OCI-M1 (cell line): ENCODE results near the gene SIRPA.

Experiments
- DNase-seq: peaks from one replicate; lab custom pipeline; 2025; lab: John Stamatoyannopoulos, UW

SIRPA gene

DNA sequence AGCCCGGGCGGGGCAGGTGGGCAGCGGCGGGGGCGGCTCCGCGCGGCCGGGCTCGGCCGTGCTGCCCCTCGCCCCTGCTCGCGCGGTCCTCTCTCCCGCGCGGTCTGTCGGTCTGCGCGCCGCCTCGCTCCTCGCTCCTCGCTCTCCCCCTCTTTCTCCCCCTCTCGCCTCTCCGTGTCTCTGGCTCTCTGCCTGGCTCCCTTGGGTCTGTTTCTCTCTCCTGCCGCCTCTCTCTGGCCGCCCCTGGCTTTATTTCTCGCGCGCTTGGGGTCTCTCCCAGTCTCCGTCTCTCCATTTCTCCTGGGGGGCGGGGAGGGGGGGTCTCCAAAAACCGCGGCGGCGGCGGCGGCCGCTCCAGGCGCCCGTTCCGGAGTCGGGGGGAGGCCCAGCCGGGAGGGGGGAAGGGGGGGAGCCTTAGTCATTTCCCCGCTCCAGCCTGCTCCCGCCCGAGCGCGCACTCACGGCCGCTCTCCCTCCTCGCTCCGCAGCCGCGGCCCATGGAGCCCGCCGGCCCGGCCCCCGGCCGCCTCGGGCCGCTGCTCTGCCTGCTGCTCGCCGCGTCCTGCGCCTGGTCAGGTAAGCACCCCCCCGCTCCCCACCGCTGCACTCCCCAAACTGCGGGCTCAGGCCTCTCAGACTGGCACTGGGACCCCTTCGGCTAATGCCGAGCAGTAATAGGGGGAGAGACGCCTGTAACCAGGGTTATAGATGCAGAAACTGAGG is at the start of gene SIRPA:
Gene SIRPA (plus strand): TSS at position 457 of the 723 bp plus-strand sequence. CDS start 41 bp downstream, at position 498.
- peak; percentile 72 for DNase-seq

DNA sequence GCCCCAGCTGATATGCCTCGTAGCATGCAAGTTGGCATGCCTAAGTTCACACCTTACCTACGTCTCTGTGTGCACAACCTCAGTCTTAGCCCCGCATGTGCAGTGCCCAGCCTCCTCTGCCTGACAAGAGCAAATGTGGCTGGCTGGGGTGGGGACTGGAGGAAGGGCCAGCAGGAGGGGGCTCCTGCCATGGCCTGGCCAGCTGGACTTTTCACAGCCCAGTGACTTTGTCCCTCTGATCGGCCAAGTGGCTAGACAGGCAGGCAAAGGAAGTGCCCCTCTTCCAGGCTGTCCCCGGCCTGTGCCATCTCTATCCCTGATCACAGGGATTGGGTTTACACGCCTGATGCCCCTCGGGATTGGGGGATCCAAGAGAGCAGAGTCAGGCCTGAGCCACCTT is 49.5 kb upstream of the SIRPA start:
- no peak for DNase-seq

DNA sequence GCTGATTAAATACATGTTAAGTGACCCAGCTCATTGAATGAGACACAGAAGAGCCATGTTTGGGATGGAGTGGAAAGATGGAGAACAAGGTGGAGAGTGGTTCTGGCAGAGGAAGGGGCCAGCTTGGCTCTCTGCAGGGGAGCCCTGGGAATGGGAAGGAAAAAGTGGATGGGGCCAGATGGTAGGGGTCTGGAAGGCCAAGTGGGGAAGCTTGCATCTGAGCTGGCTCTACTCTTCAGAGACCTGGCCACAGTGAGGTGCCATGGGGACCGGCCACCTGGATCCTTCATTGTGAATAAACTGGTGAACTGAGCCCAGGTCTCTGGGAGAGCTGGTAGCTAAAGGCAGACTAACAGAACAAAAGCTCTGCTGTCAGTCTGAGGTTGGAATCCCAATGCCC is 48.9 kb upstream of the SIRPA start:
- no peak for DNase-seq

DNA sequence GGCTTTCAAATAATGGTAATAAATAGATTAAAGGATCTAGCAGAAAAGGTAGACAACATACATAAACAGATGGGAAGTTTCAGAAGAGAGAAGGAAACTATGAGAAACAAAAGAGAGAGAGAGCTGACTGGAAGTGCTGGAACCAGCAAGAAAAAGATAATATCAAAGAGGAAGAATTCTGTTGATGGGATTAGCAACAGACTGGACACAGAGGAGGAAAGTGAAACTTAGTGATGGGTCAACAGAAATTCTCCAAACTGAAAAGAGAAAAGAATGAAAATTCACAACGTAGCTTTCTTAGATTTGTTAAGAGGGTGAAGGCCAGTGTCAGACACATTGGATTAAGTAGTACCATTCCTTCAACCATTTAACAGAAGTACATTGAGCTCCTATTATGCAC is 48.3 kb upstream of the SIRPA start:
- no peak for DNase-seq

DNA sequence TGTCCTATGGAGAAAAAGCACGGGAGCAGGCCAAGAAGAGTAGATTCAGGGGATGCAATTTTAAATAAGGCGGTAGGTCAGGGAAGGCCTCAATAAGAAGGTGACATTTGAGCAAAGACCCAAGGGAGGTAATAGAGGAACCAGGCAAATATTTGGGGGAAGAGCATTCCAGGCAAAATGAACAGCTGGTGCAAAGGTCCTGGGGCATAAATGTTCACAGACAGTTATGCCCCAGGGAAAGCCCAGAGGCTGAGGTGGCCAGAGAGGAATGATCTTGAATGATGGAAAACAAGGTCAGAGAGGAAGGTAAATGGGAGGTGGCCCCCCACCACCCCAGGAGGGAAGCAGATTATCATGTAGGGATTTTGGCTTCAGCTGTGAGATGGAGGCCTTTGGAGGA is 47.4 kb upstream of the SIRPA start:
- DNase-seq, result no peak

DNA sequence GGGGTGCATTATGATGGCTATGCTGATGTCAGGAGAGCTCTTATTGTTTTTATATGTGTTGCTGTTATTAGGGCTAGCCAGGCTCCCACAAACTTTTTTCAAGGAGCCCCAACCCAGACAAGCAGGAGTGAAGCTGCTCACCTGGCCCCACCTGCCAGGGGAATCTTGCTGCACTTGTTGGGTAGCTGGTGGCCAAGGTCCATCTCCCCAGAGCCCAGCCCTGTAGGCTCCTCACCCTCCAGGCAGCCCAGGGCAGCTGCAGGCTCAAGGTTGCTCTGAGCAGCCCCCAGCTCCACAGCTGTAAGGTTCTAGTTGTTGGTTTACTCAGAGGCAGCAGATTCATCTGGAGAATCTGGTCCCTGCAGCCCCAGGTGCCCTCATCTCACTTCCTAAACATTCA is 46.8 kb upstream of the SIRPA start:
- DNase-seq, result no peak

DNA sequence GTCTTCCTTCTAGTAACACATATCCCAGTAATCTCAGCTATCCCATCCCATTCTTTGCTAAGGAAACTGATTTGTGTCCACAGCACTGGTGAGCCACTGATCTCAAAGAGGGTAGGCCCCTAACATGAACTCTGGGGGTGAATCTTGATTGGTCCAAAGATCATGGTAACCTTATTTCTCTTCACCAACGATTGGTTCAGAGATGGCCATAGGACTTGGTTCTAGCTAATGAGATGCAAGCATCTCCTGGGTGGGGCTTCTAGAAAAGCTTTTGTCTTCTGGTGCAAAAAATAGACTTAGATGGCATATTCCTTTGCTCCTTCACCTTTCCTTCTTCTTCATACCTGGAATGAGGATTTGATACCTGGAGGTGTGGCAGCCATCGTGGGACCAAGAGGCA is 43.8 kb upstream of the SIRPA start:
- DNase-seq, result no peak

DNA sequence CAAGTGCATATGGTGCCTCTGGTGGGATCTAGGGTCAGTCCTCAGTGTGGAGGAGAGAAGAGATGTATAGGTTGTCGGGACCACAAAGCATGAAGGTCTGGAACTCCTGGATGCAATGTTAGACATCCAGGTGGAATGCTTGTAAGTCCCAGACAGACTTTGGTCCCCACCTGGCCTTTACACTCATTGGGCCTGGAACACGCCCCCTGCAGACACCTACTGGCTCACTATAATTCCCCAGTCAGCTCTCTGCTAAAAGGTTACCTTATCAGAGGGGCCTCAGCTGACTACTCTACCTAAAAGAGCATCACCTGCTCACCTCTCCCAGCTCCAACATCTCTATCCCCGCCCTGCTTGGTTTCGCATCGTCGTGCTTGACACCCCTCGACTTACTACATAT is 41.7 kb upstream of the SIRPA start:
- DNase-seq, result no peak

DNA sequence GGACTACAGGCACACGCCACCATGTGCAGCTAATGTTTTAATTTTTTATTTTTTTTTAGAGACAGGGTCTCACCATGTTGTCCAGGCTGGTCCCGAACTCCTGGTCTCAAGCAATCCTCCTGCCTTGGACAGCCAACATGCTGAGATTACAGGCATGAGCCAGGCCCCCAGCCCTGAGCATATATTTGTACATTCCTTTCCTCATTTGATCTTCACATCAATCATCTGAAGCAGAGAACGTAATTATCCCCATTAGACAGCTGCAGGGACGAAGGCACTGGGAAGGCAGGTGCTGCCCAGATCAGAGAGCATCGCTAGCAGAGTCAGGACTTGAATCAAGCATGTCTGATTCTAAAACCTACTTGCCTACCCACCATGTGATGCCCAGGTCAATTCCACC is 41.0 kb upstream of the SIRPA start:
- DNase-seq, result no peak

DNA sequence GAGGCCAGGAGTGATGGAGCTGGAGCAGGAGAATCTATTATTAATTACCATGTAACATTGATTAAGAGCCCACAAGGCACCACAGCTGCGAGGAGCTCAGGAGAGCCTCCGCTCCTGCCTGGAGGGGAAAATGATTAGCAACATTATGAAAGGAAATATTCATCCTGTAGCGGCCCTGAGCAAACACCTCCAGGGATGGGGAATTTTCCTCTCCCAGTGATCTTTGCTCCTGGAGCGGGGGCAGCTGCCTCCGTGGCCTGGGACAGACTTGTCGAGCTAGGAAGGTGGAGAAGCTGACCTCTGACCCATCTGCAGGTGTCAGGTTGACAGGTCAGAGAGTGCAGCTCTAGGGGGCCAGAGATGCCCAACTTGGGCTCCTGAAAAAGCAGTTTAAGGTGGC is 40.1 kb upstream of the SIRPA start:
- DNase-seq, result no peak

DNA sequence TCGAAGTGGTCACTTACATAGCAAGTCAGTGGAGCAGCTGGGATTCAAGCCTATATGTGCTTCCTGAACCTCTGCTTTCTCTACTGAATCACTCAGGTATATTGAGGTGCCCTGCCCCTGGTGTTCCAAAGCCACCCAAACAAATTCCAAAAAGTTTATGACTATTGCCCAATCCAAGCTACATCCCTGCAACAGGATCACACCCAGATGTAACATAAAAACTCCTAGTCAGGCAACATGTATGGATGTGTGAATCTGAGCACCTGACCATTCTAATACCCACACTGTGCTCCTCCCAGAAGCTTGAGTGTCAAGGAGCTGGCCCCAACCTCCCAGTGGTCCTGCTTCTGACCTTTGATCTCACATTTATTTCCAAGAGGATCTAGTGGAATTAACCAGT is 39.5 kb upstream of the SIRPA start:
- no peak for DNase-seq

DNA sequence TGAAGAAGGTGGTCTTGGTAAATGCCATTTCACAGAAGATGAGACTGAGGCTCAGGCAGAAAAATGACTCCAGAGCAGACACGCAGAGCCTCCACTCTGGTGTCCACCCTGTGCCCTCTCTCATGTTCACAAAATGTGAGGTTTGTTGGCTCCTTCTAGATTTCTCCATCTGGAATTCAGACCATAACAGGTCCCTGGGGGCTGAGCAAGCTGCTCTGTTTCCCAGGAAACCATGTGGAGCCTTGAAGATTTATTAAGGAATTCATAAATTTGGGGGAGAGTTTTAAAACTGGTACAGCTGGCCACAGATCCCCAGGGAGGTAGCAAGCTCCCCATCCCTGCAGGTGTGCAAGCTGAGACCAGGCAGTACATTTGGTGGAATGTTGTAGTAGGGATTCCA is 38.8 kb upstream of the SIRPA start:
- DNase-seq, result no peak

DNA sequence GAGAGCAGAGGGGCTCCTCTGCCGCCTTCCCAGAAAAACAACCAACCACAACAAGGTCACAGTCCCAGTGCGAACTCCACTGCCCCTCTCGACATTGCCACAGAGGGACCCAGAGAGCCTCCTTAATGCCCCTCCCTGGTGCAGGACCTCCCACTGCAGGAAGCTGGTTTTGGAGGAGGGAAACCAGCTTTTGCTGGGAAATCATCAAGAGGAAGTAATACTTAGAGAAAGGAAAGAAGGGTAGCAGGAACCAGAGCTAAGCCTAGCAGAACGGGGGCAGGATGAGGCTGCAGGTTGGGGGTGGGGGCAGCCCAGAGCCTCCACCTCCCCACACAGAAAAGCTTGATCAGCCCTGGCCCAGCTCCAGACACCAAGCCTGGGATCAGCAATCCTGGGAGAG is 37.7 kb upstream of the SIRPA start:
- DNase-seq, result no peak

DNA sequence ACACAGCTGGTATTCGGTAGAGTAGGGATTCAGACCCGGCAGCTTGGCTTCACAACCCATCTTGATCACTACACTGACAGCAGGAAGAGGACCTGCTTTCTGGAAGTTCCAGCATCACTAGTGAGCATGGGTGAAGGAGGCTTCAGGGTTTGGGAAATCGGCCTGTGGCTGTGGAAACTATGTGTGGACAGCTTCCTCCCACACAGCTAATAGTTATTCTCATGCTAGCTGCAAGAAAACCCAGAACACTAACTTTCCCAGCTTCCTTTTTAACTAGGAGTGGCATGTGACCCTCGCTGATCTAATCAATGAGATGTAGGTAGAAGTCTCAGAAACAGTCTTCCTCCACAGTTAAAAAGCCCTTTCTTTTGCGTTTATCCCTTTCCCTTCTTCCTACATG is 36.3 kb upstream of the SIRPA start:
- peak; percentile 23 for DNase-seq

DNA sequence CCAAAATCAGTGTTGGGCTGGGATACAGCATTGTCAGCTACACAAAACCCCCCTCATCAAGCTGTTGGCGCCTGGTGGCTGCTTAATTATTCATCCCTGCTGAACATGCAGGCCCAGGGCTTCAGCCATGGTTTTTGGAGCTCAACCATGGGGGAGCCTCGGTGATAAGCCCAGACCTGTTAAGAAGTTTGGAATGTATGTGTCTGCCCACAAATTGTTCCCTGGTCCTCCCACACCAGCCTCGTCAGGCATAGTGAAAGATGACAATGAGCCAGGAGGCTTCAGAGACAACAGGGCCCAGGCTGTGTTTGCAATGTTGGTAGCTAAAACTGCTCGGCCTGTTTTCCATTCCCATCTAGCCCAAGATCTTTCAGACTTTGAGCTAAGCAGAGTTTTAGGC is 34.8 kb upstream of the SIRPA start:
- no peak for DNase-seq

DNA sequence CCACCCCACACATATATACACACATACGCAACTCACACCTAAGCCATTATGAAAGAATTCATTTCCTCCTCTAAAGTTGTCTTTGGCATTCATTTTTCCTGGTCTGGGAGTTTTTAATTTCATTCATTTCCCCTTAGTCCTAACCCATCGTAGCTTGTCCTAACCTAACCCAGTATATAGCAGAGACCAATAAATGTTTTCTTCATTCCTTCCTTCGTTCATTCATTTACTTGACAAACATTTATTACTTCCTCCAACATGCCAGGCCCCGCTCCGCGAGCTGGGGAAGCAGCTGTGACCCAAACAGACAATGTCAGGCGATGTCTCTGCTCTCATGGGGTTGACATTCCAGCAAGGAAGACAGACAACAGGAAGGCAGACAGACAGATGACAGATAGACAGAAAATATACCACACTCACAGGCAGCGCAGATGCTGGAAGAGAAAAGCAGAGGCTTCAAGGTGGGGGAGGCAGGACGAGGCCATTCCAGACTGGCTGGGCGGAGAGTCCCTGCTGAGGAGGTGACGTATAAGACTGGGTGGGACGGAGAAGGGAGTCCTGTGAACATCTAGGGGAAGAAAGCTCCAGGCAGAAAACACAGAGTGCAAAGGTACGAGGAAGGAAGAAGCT is 33.7 kb upstream of the SIRPA start:
- no peak for DNase-seq

DNA sequence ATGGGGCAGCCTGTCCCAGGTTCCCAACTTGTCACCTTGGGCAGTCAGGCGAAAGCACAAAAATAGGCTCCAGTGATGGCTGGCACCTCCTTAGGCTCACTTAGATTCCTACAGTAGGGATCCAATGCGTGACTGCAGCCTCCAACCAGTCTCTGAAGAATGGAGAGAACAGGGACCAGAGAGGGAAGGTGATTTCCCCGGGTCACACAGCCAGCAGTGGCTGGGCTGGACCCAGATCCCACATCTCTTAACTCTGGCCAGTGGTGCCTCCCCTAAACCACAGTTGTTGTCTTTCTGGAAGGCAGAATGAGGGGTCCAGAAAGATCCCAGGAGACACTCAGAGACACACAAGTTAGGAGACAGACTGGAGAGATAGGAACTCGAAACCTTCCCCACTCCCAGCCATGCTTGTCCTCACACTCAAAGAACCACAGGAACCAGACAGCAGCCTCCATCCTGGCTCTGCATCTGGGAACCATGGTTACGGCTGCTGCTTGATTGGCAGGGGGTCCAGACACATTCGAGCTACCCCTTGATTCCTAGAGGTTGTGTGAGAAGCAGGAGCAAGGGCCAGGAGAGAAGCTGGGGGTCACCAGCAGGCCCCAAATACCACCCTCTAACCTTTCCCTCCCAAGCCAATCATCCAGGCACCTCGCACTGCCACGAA is 33.1 kb upstream of the SIRPA start:
- DNase-seq, result no peak

DNA sequence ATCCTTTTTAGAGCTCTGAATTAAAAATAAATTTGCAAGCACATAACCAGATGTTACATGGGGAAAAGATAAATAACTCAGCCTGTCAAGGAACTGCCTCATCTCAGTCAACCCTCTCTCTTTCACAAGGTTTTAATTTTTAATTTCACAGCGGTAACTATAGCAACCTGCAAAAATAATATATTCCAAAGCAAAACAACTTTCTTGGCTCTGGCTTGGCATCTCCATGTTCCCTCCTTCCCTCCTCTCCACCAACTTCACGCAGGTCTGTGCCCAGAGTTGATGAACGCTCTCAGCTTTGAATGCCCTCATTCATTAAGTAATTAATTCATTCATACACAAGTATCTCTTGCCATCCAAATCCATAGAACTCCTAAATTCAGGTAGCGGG is 32.5 kb upstream of the SIRPA start:
- DNase-seq, result no peak

DNA sequence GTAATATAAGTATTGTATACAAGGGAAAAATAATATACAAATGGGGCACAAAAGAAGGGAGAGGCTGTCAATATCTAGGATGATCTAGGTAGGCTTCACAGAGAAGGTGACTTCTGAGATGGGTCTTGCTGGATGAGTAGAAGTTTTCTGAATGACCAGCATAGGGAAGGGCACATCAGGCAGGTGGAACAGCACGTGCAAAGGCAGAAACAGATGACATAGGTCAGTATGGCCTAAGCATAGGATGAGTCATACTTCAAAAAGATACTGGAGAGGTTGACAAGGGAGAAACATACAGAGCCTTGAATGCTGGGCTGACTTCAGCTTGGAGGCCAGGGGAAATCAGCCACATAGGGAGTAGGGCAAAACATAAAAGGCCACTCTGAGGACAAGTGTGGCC is 31.9 kb upstream of the SIRPA start:
- DNase-seq, result peak; percentile 38

DNA sequence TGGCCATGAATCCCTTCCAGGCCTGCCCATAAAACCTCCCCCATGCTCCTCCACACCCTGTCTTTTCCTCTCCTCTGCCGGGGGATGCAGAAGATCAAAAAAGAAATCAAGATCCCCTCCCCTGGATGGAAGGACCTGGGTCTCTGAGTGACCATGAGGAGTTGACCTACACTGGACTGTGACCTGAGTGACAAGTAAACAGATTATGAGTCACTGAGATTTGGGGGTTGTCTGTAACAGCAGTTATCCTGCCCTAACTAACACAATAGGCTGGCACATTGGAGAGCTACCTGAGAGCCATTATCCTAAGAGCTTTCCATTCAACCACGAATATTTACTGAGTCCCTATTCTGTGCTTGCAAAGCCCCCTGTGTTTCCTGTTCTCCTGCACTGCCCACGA is 28.4 kb upstream of the SIRPA start:
- no peak for DNase-seq

DNA sequence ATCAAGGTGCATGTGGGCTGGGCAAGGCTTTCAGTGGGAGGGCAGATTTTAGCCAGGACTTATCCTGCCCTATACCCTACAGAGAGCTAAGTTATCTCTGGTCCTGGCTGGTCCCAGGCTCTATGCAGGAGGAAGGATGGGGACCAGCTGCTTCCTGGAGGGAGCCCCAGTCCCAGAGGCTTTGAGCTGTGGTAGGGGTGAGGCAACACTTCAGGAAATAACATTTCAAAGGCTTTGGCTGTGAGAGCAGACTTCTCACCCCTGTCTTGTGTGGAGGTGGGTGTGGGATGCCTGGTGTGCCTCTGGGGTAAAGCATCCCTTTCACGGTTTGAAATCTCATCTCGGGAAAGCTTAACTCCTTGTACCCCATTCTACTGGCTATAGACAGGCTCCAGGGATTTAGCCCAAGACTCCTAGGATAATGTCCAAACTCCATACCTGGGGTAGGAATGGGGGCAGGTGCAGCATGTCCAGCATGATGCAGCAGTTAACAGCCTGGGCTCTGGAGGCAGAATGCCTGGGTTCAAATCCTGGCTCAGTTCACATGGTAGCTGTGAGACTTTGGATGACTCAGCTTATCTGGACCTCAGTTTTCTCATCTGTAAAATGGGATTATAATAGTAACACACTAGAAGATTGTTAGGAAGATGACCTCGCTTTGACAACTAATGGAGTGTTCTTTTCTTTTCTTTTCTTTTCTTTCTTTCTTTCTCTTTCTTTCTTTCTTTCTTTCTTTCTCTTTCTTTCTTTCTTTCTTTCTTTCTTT is 27.5 kb upstream of the SIRPA start:
- DNase-seq, result no peak

DNA sequence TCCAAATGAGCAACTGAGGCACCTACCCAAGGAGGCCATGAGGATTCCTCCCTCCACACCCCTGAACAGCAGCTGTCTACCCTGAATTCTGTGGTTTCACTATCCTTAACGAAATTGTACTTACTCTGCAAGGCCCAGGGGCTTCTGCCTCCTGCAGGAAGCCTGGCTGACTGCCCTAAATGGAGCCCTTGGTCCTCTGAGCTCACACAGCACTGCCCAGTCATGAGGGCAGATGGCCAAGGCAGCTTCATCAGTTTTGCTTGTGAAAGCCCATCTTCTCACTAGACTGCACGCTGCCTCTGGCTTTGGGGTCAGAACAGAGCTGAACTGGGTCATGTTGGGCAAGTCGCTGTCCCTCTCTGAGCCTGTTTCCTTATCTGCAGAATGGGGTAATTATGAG is 26.4 kb upstream of the SIRPA start:
- DNase-seq, result no peak

DNA sequence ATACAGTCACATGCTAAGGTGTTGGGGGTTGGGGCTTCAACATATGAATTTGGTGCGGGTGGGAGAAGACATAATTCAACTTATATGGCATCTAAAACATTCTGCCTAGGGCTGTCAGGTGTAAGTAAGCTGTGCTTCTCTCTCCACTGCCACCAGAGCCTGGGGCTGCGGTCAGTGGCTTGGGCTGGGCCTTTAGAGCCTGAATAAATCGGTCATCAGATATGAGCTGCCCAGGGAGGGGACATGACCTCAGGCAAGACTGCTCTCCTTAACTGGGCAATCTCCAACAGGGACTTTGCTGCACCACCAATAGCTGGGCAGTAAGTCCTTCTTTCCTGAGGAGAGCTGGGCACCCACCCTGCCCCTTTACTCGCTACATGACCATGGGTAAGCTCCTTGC is 24.9 kb upstream of the SIRPA start:
- DNase-seq, result peak; percentile 56
